Mesenteric fat pad (tissue), 1 donor: ENCODE measurements around the gene FRS2. TPM values are rescaled to one million over a fixed set of nuclear protein-coding genes. Genes with fewer than 3 reads are reported as not detected.

ENCODE experiments used
- DNase-seq: peaks from one replicate; pipeline ENCODE4 v3.0.0-alpha.2; 2020; ENCODE audit warnings: low spot score
- total RNA-seq: library from RNA; stranded (reverse); fragmentation: NEBNext Ultra II Directional; extraction: Animal tissue kit (Norgen Biotek cat#: 25700); gene quantifications from one replicate; pipeline ENCODE4 v1.2.1, GENCODE V29; 2021
- donor health status: DM: yes; HTN: yes; CAD: no.

FRS2 gene
- total RNA-seq, 1 donor from 2014 or later = 37.8 TPM

GRCh38 chr12:69524331-69524630, 54.1 kb downstream of the FRS2 start:
- no peak for DNase-seq

GRCh38 chr12:69524755-69525469, 54.7 kb downstream of the FRS2 start:
- DNase-seq = no peak

- DNase-seq = no peak
These were observed 57.5 kb downstream of the FRS2 start for GRCh38 chr12:69527506-69528272.

- DNase-seq = no peak
These were observed 58.8 kb downstream of the FRS2 start for GRCh38 chr12:69529021-69529420.

GRCh38 chr12:69533844-69534243, 63.7 kb downstream of the FRS2 start:
- DNase-seq = no peak

GRCh38 chr12:69534389-69534822, 64.2 kb downstream of the FRS2 start:
- no peak for DNase-seq

GRCh38 chr12:69540987-69541386, 70.8 kb downstream of the FRS2 start:
- no peak for DNase-seq

GRCh38 chr12:69544087-69544486, 73.9 kb downstream of the FRS2 start:
- DNase-seq = no peak

GRCh38 chr12:69545081-69545480, 74.9 kb downstream of the FRS2 start:
- DNase-seq = no peak

- no peak for DNase-seq
These were observed 76.7 kb downstream of the FRS2 start for GRCh38 chr12:69546693-69547438.

GRCh38 chr12:69548687-69549086, 78.5 kb downstream of the FRS2 start:
- DNase-seq = no peak

- DNase-seq = no peak
These were observed 80.6 kb downstream of the FRS2 start for GRCh38 chr12:69550569-69551350.

- DNase-seq = no peak
These were observed 83.5 kb downstream of the FRS2 start for GRCh38 chr12:69553628-69554248.

GRCh38 chr12:69555461-69555860, 85.3 kb downstream of the FRS2 start:
- DNase-seq = no peak

- DNase-seq = no peak
These were observed 86.2 kb downstream of the FRS2 start for GRCh38 chr12:69556383-69556782.

- no peak for DNase-seq
These were observed 93.1 kb downstream of the FRS2 start for GRCh38 chr12:69563166-69563762.

- DNase-seq = no peak
These were observed 96.4 kb downstream of the FRS2 start for GRCh38 chr12:69566603-69567002.

- DNase-seq = no peak
These were observed 99.0 kb downstream of the FRS2 start for GRCh38 chr12:69569236-69569635.

- no peak for DNase-seq
These were observed 99.9 kb downstream of the FRS2 start for GRCh38 chr12:69570000-69570516.
